Measurements from ENCODE around the gene GPR87. TPM values are rescaled to one million over a fixed set of nuclear protein-coding genes. Genes with fewer than 3 reads are reported as not detected.

Gene GPR87
- polyA plus RNA-seq, 1 donor (not counting 4 experiments of a cell fraction or from before 2014, with no cell fraction given): 109 TPM

GRCh38 chr3:151285940-151286339, 30.7 kb downstream of the GPR87 start:
- no peak overlapping the region for H2AFZ ChIP-seq (ENCODE audit: control insufficient read depth, low read length)
- no peaks in the 10 kb centered on the region for H3K9me1 ChIP-seq (ENCODE audit: control insufficient read depth, extremely low read depth, insufficient read depth, low read length)
- DNase-seq (ENCODE audit: low read depth, low spot score): no peak
- no peaks in the 10 kb centered on the region for H4K20me1 ChIP-seq (ENCODE audit: control insufficient read depth, extremely low read depth, insufficient read depth, low read length)
- dilution Hi-C loops (cut with MboI; ENCODE audit: extremely low pct_ligation_motif_present, low sequenced_read_pairs): no loop called here
- FAIRE-seq: no peak
- H3K9ac ChIP-seq (ENCODE audit: control insufficient read depth, extremely low read depth, insufficient read depth, low read length): no peak overlapping the region
- H3K4me2 ChIP-seq (ENCODE audit: control insufficient read depth, extremely low read depth, insufficient read depth, low read depth, low read length): no peak overlapping the region
- no peaks in the 10 kb centered on the region for H3K27me3 ChIP-seq (ENCODE audit: control insufficient read depth, extremely low read depth, insufficient read depth, low read length)
- no peak for TF ChIP-seq EZH2 (IDR thresholded peaks at IDR 0.05; ENCODE audit: low read length)
- TF ChIP-seq, protein P1, sequence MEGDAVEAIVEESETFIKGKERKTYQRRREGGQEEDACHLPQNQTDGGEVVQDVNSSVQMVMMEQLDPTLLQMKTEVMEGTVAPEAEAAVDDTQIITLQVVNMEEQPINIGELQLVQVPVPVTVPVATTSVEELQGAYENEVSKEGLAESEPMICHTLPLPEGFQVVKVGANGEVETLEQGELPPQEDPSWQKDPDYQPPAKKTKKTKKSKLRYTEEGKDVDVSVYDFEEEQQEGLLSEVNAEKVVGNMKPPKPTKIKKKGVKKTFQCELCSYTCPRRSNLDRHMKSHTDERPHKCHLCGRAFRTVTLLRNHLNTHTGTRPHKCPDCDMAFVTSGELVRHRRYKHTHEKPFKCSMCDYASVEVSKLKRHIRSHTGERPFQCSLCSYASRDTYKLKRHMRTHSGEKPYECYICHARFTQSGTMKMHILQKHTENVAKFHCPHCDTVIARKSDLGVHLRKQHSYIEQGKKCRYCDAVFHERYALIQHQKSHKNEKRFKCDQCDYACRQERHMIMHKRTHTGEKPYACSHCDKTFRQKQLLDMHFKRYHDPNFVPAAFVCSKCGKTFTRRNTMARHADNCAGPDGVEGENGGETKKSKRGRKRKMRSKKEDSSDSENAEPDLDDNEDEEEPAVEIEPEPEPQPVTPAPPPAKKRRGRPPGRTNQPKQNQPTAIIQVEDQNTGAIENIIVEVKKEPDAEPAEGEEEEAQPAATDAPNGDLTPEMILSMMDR (optimal IDR thresholded peaks at IDR 0.05 in 1 of 3, IDR thresholded peaks at IDR 0.05 in 1 of 3, conservative IDR thresholded peaks at IDR 0.05 in 1 of 3; ENCODE audit: extremely low read depth in 1 of 3, insufficient read depth in 2 of 3, low read length in 3 of 3): no peak
- no peaks in the 10 kb centered on the region for H3K36me3 ChIP-seq (ENCODE audit: control insufficient read depth in 2 of 2, extremely low read depth in 1 of 2, insufficient read depth in 2 of 2, low read length in 2 of 2)
- no peak overlapping the region for H3K27ac ChIP-seq (ENCODE audit: control insufficient read depth, insufficient read depth, low read length)
- H3K79me2 ChIP-seq (ENCODE audit: control insufficient read depth, insufficient read depth, low read length): no peaks in the 10 kb centered on the region
- no peak overlapping the region for H3K4me3 ChIP-seq (ENCODE audit: control insufficient read depth in 2 of 3, extremely low read depth in 1 of 3, insufficient read depth in 2 of 3, low read depth in 1 of 3, low read length in 3 of 3)
- H3K4me1 ChIP-seq (ENCODE audit: control insufficient read depth, extremely low read depth, insufficient read depth, low read length): no peaks in the 10 kb centered on the region
- H3K9me3 ChIP-seq (ENCODE audit: control insufficient read depth, low read depth, low read length): no peaks in the 10 kb centered on the region

- Histone ChIP-seq H3K4me3 (ENCODE audit: control insufficient read depth in 2 of 3, extremely low read depth in 1 of 3, insufficient read depth in 2 of 3, low read depth in 1 of 3, low read length in 3 of 3) (no peak overlapping the region), H3K4me1 (ENCODE audit: control insufficient read depth, extremely low read depth, insufficient read depth, low read length) (no peaks in the 10 kb centered on the region), H3K36me3 (ENCODE audit: control insufficient read depth in 2 of 2, extremely low read depth in 1 of 2, insufficient read depth in 2 of 2, low read length in 2 of 2) (no peaks in the 10 kb centered on the region), H2AFZ (ENCODE audit: control insufficient read depth, low read length) (no peak overlapping the region), H3K9me3 (ENCODE audit: control insufficient read depth, low read depth, low read length) (no peaks in the 10 kb centered on the region), H3K79me2 (ENCODE audit: control insufficient read depth, insufficient read depth, low read length) (no peaks in the 10 kb centered on the region), H3K27ac (ENCODE audit: control insufficient read depth, insufficient read depth, low read length) (no peak overlapping the region), H3K4me2 (ENCODE audit: control insufficient read depth, extremely low read depth, insufficient read depth, low read depth, low read length) (no peak overlapping the region), H4K20me1 (ENCODE audit: control insufficient read depth, extremely low read depth, insufficient read depth, low read length) (no peaks in the 10 kb centered on the region), H3K9me1 (ENCODE audit: control insufficient read depth, extremely low read depth, insufficient read depth, low read length) (no peaks in the 10 kb centered on the region), H3K27me3 (ENCODE audit: control insufficient read depth, extremely low read depth, insufficient read depth, low read length) (no peaks in the 10 kb centered on the region), H3K9ac (ENCODE audit: control insufficient read depth, extremely low read depth, insufficient read depth, low read length) (no peak overlapping the region)
- DNase-seq (ENCODE audit: low read depth, low spot score) (no peak), FAIRE-seq (no peak)
- dilution Hi-C loops (cut with MboI; ENCODE audit: extremely low pct_ligation_motif_present, low sequenced_read_pairs): no loop called here
- TF ChIP-seq, protein P1 (optimal IDR thresholded peaks at IDR 0.05 in 1 of 3, IDR thresholded peaks at IDR 0.05 in 1 of 3, conservative IDR thresholded peaks at IDR 0.05 in 1 of 3; ENCODE audit: extremely low read depth in 1 of 3, insufficient read depth in 2 of 3, low read length in 3 of 3): no peak
- TF ChIP-seq EZH2 (IDR thresholded peaks at IDR 0.05; ENCODE audit: low read length): no peak
Measured at GRCh38 chr3:151283907-151284461, 32.6 kb downstream of the GPR87 start.

All from keratinocyte (primary cell).